T-helper 17 cell (primary cell): Measurements from ENCODE around the gene MRPL22. TPM values are rescaled to one million over a fixed set of nuclear protein-coding genes. Genes with fewer than 3 reads are reported as not detected.

Experiments
- ATAC-seq: fragments of 150-1000 bp; cut with Tn5 transposase; 2 replicates; pipeline ENCODE4 v1.10.0; 2021; ENCODE audit warnings: mild to moderate bottlenecking, moderate library complexity
- DNase-seq, 3 donors: peaks; one replicate each; pipeline versions ENCODE4 v3.0.0 to v3.0.0-alpha.2; 2020 to 2021
- H3K9me3 ChIP-seq: one replicate; pipeline ENCODE4 v1.7.0; 2013; ENCODE audit warnings: low read length, mild to moderate bottlenecking; ENCODE audit not compliant: control insufficient read depth, poor library complexity, severe bottlenecking
- H3K27ac Mint-ChIP-seq: one replicate; pipeline ENCODE4 v1.8.0; 2022; ENCODE audit warnings: mild to moderate bottlenecking, moderate library complexity, mixed read lengths
- H3K27me3 Mint-ChIP-seq: one replicate; pipeline ENCODE4 v1.8.0; 2022; ENCODE audit warnings: mixed read lengths
- H3K36me3 Mint-ChIP-seq: one replicate; pipeline ENCODE4 v1.8.0; 2022; ENCODE audit warnings: low read depth, mixed read lengths
- H3K4me1 Mint-ChIP-seq: one replicate; pipeline ENCODE4 v1.8.0; 2022; ENCODE audit warnings: mild to moderate bottlenecking, mixed read lengths
- H3K4me3 Mint-ChIP-seq: one replicate; pipeline ENCODE4 v1.8.0; 2022; ENCODE audit warnings: mild to moderate bottlenecking, moderate library complexity, mixed read lengths
- total RNA-seq, 4 donors: library from RNA in 2 of 4; stranded (reverse) in 2 of 4; gene quantifications; one replicate each; pipeline ENCODE4 v1.2.3 and lab custom pipeline; 2022 to 2026

The MRPL22 gene
- total RNA-seq, 2 donors from 2014 or later, result 24.3 to 24.5 TPM

- DNase-seq (no peak), ATAC-seq (no peak)
- H3K27ac Mint-ChIP-seq, result no peak overlapping the region
- no peak overlapping the region for H3K4me3 Mint-ChIP-seq
- peaks cover 57% of the 10 kb centered on the region for H3K27me3 Mint-ChIP-seq
- H3K9me3 ChIP-seq, result no peaks in the 10 kb centered on the region
- no peaks in the 10 kb centered on the region for H3K4me1 Mint-ChIP-seq
- H3K36me3 Mint-ChIP-seq, result no peaks in the 10 kb centered on the region
These were observed 74.4 kb downstream of the MRPL22 start for GRCh38 chr5:155015239-155015638.

- no peak for ATAC-seq
- no peak for DNase-seq
- Mint-ChIP-seq H3K27me3 (peaks cover 56% of the 10 kb centered on the region), H3K4me3 (no peak overlapping the region), H3K36me3 (no peaks in the 10 kb centered on the region), H3K27ac (no peak overlapping the region), H3K4me1 (no peaks in the 10 kb centered on the region)
- no peaks in the 10 kb centered on the region for H3K9me3 ChIP-seq
These were observed 76.7 kb downstream of the MRPL22 start for GRCh38 chr5:155017610-155018009.

Other genes with a start within 250 kb of the MRPL22 start
- 100 to 1,000 TPM; 121 to 125 TPM for gene LARP1, start 185.7 kb upstream of the MRPL22 start, total RNA-seq
- gene FAXDC2, start 90.5 kb upstream of the MRPL22 start, total RNA-seq, result 10 to 100 TPM in 1 of 2 donors, 1 to 10 TPM in 1; 1.1 to 36.8 TPM
- 100 to 1,000 TPM; 109 to 111 TPM for gene CNOT8, start 82.4 kb upstream of the MRPL22 start, total RNA-seq
- 1 to 10 TPM; 6.3 to 6.8 TPM for gene GEMIN5, start 2.9 kb upstream of the MRPL22 start, total RNA-seq
- not detected for gene KIF4B, start 72.7 kb downstream of the MRPL22 start, total RNA-seq